Measurements from ENCODE around the gene BIRC7. TPM values are rescaled to one million over a fixed set of nuclear protein-coding genes. Genes with fewer than 3 reads are reported as not detected.

The BIRC7 gene
- polyA plus RNA-seq, 3 donors, result 0.21 TPM; not detected in 2

GRCh38 chr20:63275825-63276224 is 40.1 kb downstream of the BIRC7 start:
- H3K9me3 ChIP-seq (replicated peaks in 1 of 2; ENCODE audit: control insufficient read depth in 1 of 2, insufficient read depth in 1 of 2, low read length in 2 of 2), result no peaks in the 10 kb centered on the region
- peaks cover 2 to 10% (median 5%) of the 10 kb centered on the region in 3 donors for H3K27me3 Mint-ChIP-seq (ENCODE audit: low read depth in 3 of 3)
- H3K4me3 Mint-ChIP-seq, result no peak overlapping the region
- peaks cover 0 to 3% of the 10 kb centered on the region in 2 donors for H3K27me3 ChIP-seq (ENCODE audit: control insufficient read depth in 2 of 2, insufficient read depth in 2 of 2, low read length in 2 of 2)
- peaks cover 48% of the 10 kb centered on the region for H3K79me2 ChIP-seq (ENCODE audit: insufficient read depth, low read length)
- no peak overlapping the region for H3K9ac ChIP-seq (ENCODE audit: insufficient read depth, low read length, poor library complexity, severe bottlenecking)
- peaks cover 41 to 56% of the 10 kb centered on the region in 2 donors for H3K36me3 Mint-ChIP-seq
- no peak for TF ChIP-seq CTCF (IDR thresholded peaks at IDR 0.05)
- H2AFZ ChIP-seq (ENCODE audit: insufficient read depth, low read depth, low read length, poor library complexity, severe bottlenecking), result no peak overlapping the region
- no peak overlapping the region for H3K4me3 ChIP-seq (replicated peaks in 1 of 3; ENCODE audit: low read depth in 2 of 3, low read length in 3 of 3)
- H3K4me1 Mint-ChIP-seq, result peaks cover 22% of the 10 kb centered on the region
- no peak for DNase-seq
- H4K20me1 ChIP-seq (ENCODE audit: insufficient read depth, low read length), result peaks cover 68% of the 10 kb centered on the region
- no peak overlapping the region for H3K27ac Mint-ChIP-seq
- H3K27ac ChIP-seq (ENCODE audit: low read depth in 1 of 2, low read length in 2 of 2), result no peak overlapping the region
- no peak overlapping the region for H3K4me2 ChIP-seq (replicated peaks; ENCODE audit: extremely low read depth, low read length, poor library complexity, severe bottlenecking)
- peaks cover 48 to 55% of the 10 kb centered on the region in 2 donors for H3K36me3 ChIP-seq (replicated peaks in 1 of 2; ENCODE audit: control insufficient read depth in 1 of 2, insufficient read depth in 2 of 2, low read length in 2 of 2)
- H3K4me1 ChIP-seq (ENCODE audit: control insufficient read depth in 1 of 2, insufficient read depth in 2 of 2, low read length in 2 of 2), result peaks cover 17 to 19% of the 10 kb centered on the region in 2 donors
- H3K9me3 Mint-ChIP-seq, result no peaks in the 10 kb centered on the region
- intact Hi-C loops (cut with micrococcal nuclease), result loop anchor here in 1 of 2 donors (10.0 kb wide), 1 partner anchor 629 kb away; no protein-coding TSS in a partner anchor
- 98% methylated on average over 16 of the region's 18 CpGs for WGBS (ENCODE audit: insufficient coverage)

GRCh38 chr20:63276956-63277355 is 41.3 kb downstream of the BIRC7 start:
- Mint-ChIP-seq H3K27me3 (ENCODE audit: low read depth in 3 of 3) (peaks cover 0 to 2% (median 1%) of the 10 kb centered on the region in 3 donors), H3K4me3 (no peak overlapping the region), H3K36me3 (peaks cover 44 to 67% of the 10 kb centered on the region in 2 donors), H3K27ac (peak overlapping the region in 2 of 7 donors; percentile 57 to 58), H3K4me1 (peaks cover 16% of the 10 kb centered on the region), H3K9me3 (no peaks in the 10 kb centered on the region)
- Histone ChIP-seq H3K4me2 (replicated peaks; ENCODE audit: extremely low read depth, low read length, poor library complexity, severe bottlenecking) (no peak overlapping the region), H4K20me1 (ENCODE audit: insufficient read depth, low read length) (peaks cover 71% of the 10 kb centered on the region), H3K79me2 (ENCODE audit: insufficient read depth, low read length) (peaks cover 48% of the 10 kb centered on the region), H3K9me3 (replicated peaks in 1 of 2; ENCODE audit: control insufficient read depth in 1 of 2, insufficient read depth in 1 of 2, low read length in 2 of 2) (no peaks in the 10 kb centered on the region), H3K36me3 (replicated peaks in 1 of 2; ENCODE audit: control insufficient read depth in 1 of 2, insufficient read depth in 2 of 2, low read length in 2 of 2) (peaks cover 58 to 66% of the 10 kb centered on the region in 2 donors), H3K27ac (ENCODE audit: low read depth in 1 of 2, low read length in 2 of 2) (no peak overlapping the region), H3K27me3 (ENCODE audit: control insufficient read depth in 2 of 2, insufficient read depth in 2 of 2, low read length in 2 of 2) (peaks cover 0 to 1% of the 10 kb centered on the region in 2 donors), H3K4me3 (replicated peaks in 1 of 3; ENCODE audit: low read depth in 2 of 3, low read length in 3 of 3) (no peak overlapping the region), H2AFZ (ENCODE audit: insufficient read depth, low read depth, low read length, poor library complexity, severe bottlenecking) (no peak overlapping the region), H3K4me1 (ENCODE audit: control insufficient read depth in 1 of 2, insufficient read depth in 2 of 2, low read length in 2 of 2) (peaks cover 14 to 16% of the 10 kb centered on the region in 2 donors), H3K9ac (ENCODE audit: insufficient read depth, low read length, poor library complexity, severe bottlenecking) (no peak overlapping the region)
- no peak for TF ChIP-seq CTCF (IDR thresholded peaks at IDR 0.05)
- intact Hi-C loops (cut with micrococcal nuclease), result loop anchor here in 1 of 2 donors (10.0 kb wide), 1 partner anchor 628 kb away; no protein-coding TSS in a partner anchor
- 97% methylated on average over 20 of the region's 20 CpGs for WGBS (ENCODE audit: insufficient coverage)
- DNase-seq, result no peak

Measured in CD14-positive monocyte (primary cell).